Spinal cord (tissue), 10 donors: Measurements from ENCODE around the gene PDE3B. TPM values are rescaled to one million over a fixed set of nuclear protein-coding genes. Genes with fewer than 3 reads are reported as not detected.
"Not testable (repeated sequence)": the region's sequence is repeated elsewhere in the genome, so short reads cannot be mapped to it uniquely, and the experiment has no call there.

Source experiments
- DNase-seq, 6 donors: peaks; one replicate each; pipeline versions ENCODE4 v3.0.0 to v3.0.0-alpha.2; 2013 to 2015; ENCODE audit warnings: low spot score in 6 of 6, low read depth in 4 of 6
- H3K27ac ChIP-seq: one replicate; pipeline ENCODE4 v1.5.1; 2013; ENCODE audit warnings: low read depth, low read length, control low read depth
- H3K27me3 ChIP-seq: one replicate; pipeline ENCODE4 v1.6.1; 2013; ENCODE audit warnings: low read length; ENCODE audit not compliant: control insufficient read depth, insufficient read depth
- H3K36me3 ChIP-seq: one replicate; pipeline ENCODE4 v1.6.1; 2013; ENCODE audit warnings: low read length; ENCODE audit not compliant: control insufficient read depth, insufficient read depth
- H3K4me1 ChIP-seq: one replicate; pipeline ENCODE4 v1.6.1; 2013; ENCODE audit warnings: low read length; ENCODE audit not compliant: control insufficient read depth, insufficient read depth
- H3K4me3 ChIP-seq: one replicate; pipeline ENCODE4 v1.5.1; 2013; ENCODE audit warnings: low read depth, low read length, control low read depth
- H3K9me3 ChIP-seq: one replicate; pipeline ENCODE4 v1.6.1; 2013; ENCODE audit warnings: low read length; ENCODE audit not compliant: control insufficient read depth, insufficient read depth
- WGBS: methylation state at CpG from one replicate; pipeline ENCODE4 v1.1.5; 2013; ENCODE audit warnings: missing lambda C conversion rate; ENCODE audit not compliant: insufficient coverage; 5-methylcytosine and 5-hydroxymethylcytosine counted together
- polyA plus RNA-seq, 2 donors: library from polyadenylated mRNA; unstranded; fragments of 120-200 nt; gene quantifications; one replicate each; pipeline ENCODE4 v1.2.1, GENCODE V29; 2013; ENCODE audit not compliant: insufficient read length in 2 of 2
- total RNA-seq, 2 donors: library from RNA; depleted of rRNA in 1 of 2; stranded (reverse); fragments of 120-200 nt in 1 of 2; fragments of >200 nt in 1 of 2; gene quantifications; one replicate each; pipeline versions ENCODE4 v1.2.3 to v1.2.4, GENCODE V29; 2013 to 2014
- donor health status: healthy.

The PDE3B gene
- total and polyA plus RNA-seq, 4 donors: 9.8 to 37.7 (median 14.7) TPM

DNA sequence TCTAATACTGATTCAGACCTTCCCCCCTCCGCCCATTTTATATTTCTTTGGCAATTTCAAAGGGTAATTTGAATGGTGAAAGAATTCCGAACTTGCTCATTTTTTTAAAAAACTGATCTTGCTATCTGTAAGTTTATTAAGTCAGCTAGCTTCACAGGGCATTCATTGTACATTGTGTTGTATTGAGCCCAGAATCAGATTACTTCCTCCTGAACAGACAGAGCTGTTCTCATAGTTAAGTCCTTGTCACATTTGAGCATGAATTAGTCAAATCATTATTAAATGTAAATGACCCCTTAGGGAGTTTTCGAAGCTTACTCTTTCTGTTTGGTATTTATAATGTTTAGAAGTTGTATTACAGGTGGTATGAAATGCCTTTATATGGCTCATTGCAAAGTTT lies 214.0 kb downstream of the PDE3B start:
- no peaks in the 10 kb centered on the region for H3K9me3 ChIP-seq
- H3K36me3 ChIP-seq: no peaks in the 10 kb centered on the region
- no peaks in the 10 kb centered on the region for H3K4me1 ChIP-seq
- H3K4me3 ChIP-seq: no peak overlapping the region
- no peaks in the 10 kb centered on the region for H3K27me3 ChIP-seq
- no peak overlapping the region for H3K27ac ChIP-seq
- DNase-seq: no peak
- no CpG with 5 or more reads among the region's 3 CpGs for WGBS

DNA sequence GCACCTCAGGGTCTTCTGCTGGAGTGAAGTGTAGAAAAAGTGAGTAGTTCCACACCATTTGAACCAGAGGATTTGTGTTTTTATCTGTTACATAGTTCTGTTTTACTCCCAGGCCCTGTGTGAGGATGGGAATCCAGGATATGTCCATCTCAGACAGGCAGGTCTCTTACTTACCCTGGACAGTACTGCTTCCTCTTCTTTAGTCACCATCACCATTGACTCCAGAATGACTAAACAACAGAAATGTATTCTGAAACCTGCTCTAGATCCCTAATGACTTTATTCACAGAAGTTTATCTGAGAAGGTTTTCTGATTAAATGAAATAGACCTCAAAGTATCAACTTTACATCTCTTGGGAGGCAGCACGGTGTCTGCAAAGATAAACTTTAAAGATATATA lies 214.8 kb downstream of the PDE3B start:
- Histone ChIP-seq H3K36me3 (no peaks in the 10 kb centered on the region), H3K27ac (no peak overlapping the region), H3K4me1 (no peaks in the 10 kb centered on the region), H3K9me3 (no peaks in the 10 kb centered on the region), H3K27me3 (no peaks in the 10 kb centered on the region), H3K4me3 (no peak overlapping the region)
- WGBS: no CpG with 5 or more reads among the region's 1 CpG
- no peak for DNase-seq

DNA sequence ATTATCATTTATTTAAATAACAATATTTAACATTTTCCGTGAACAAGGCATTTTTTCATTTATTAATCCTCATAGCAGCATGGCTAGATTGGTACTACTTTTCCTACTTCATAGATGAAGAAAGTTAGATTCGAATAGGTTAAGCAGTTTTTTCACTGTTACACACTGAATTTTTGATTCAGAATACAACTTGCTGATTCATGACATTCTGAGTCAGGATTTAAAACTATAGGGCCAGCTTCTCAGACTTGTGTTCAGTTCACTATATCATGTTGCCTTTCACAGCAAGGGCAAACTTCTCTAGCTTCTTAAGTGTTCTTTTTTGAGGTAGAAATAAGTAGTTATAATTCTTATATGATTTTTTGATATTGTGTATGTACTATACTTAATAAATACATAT lies 216.9 kb downstream of the PDE3B start:
- Histone ChIP-seq H3K27ac (no peak overlapping the region), H3K4me1 (no peaks in the 10 kb centered on the region), H3K9me3 (no peaks in the 10 kb centered on the region), H3K4me3 (no peak overlapping the region), H3K27me3 (no peaks in the 10 kb centered on the region), H3K36me3 (no peaks in the 10 kb centered on the region)
- DNase-seq: no peak
- WGBS: no CpG with 5 or more reads among the region's 2 CpGs

DNA sequence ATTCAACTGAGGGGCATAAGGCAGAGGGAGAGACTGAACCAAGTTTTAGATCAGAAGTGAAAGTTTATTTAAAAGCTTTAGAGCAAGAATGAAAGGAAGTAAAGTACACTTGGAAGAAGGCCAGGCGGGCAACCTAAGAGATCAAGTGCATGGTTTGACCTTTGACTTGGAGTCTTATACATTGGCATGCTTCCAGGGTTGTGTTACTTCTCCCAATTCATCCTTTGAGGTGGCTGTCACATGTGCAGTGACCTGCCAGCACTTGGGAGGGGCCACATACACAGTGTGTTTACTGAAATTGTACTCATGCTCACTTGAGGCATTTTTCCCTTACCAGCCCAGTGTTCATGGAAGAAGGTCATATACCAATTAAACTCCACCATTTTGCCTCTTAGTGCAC lies 218.1 kb downstream of the PDE3B start:
- Histone ChIP-seq H3K4me3 (no peak overlapping the region), H3K36me3 (no peaks in the 10 kb centered on the region), H3K4me1 (no peaks in the 10 kb centered on the region), H3K27me3 (no peaks in the 10 kb centered on the region), H3K9me3 (no peaks in the 10 kb centered on the region), H3K27ac (no peak overlapping the region)
- no peak for DNase-seq
- 71% methylated on average over 1 of the region's 1 CpG for WGBS

- not testable (repeated sequence) for H3K27me3 ChIP-seq, H3K4me3 ChIP-seq, H3K9me3 ChIP-seq, DNase-seq, H3K36me3 ChIP-seq, H3K4me1 ChIP-seq, H3K27ac ChIP-seq
- no CpG with 5 or more reads among the region's 4 CpGs for WGBS
Observed at GRCh38 chr11:14863775-14864174, 220.2 kb downstream of the PDE3B start.

DNA sequence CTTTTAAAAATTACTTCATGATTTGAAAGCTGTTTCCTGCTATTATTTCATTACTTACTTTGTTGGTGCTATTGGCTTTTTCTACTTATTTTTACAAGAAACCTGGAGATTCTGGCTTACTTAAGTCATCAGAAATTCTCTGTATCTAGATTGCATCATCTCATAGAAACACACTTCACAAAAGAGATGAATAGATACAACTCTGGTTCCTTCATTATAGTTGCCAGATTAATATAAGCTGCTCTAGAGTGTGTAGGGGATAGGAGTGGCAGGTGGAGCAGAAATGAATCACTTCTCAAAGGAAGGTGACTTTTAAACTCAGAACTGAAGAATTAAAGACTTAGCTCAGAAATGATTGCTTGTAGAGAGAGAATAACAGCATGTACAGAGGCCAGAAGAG lies 228.4 kb downstream of the PDE3B start:
- no peaks in the 10 kb centered on the region for H3K4me1 ChIP-seq
- no peaks in the 10 kb centered on the region for H3K27me3 ChIP-seq
- no peak overlapping the region for H3K4me3 ChIP-seq
- peaks cover 3% of the 10 kb centered on the region for H3K36me3 ChIP-seq
- no peak overlapping the region for H3K27ac ChIP-seq
- no peaks in the 10 kb centered on the region for H3K9me3 ChIP-seq
- no peak for DNase-seq

- DNase-seq: no peak
- no CpG with 5 or more reads among the region's 4 CpGs for WGBS
Observed at GRCh38 chr11:14873632-14874031, 230.0 kb downstream of the PDE3B start.

GRCh38 chr11:14875163-14875562 lies 231.6 kb downstream of the PDE3B start:
- H3K27ac ChIP-seq: no peak overlapping the region
- no peaks in the 10 kb centered on the region for H3K36me3 ChIP-seq
- no peaks in the 10 kb centered on the region for H3K27me3 ChIP-seq
- no peaks in the 10 kb centered on the region for H3K9me3 ChIP-seq
- no peak for DNase-seq
- H3K4me1 ChIP-seq: no peaks in the 10 kb centered on the region
- no CpG with 5 or more reads among the region's 5 CpGs for WGBS
- no peak overlapping the region for H3K4me3 ChIP-seq

More at GRCh38 chr11:14873632-14874031, 230.0 kb downstream of the PDE3B start:
- Histone ChIP-seq H3K27me3 (no peaks in the 10 kb centered on the region), H3K36me3 (peaks cover 2% of the 10 kb centered on the region), H3K4me1 (no peaks in the 10 kb centered on the region), H3K27ac (no peak overlapping the region), H3K9me3 (no peaks in the 10 kb centered on the region), H3K4me3 (no peak overlapping the region)

DNA sequence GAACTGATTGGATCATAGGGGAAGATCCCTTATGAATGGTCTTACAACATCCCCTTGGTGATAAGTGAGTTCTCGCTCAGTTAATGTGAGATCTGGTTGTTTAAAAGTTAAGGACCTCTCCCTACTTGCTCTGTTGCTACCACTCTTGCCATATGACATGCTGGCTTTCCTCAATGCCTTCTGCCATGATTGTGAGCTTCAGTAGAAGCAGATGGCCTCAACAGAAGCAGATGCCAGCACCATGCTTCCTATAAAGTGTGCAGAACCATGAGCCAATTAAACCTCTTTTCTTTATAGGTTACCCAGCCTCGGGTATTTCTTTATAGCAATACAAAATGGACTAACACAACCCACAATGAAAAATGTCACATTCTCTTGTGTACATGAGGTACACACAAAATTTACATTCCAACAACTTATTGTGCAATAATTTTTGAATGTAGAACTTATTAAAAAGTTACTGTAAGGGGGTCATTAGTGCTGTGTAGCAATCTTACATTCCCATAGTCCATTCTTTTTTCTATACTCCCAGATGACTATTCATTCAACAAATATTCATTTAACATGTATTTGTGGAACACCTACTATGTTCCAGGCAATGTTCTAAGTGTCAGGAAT lies 238.1 kb downstream of the PDE3B start:
- Histone ChIP-seq H3K27me3 (no peaks in the 10 kb centered on the region), H3K4me3 (no peak overlapping the region), H3K36me3 (no peaks in the 10 kb centered on the region), H3K4me1 (no peaks in the 10 kb centered on the region), H3K27ac (no peak overlapping the region), H3K9me3 (no peaks in the 10 kb centered on the region)
- DNase-seq: peak in 1 of 6 donors; percentile 57
- WGBS: no CpG with 5 or more reads among the region's 2 CpGs

DNA sequence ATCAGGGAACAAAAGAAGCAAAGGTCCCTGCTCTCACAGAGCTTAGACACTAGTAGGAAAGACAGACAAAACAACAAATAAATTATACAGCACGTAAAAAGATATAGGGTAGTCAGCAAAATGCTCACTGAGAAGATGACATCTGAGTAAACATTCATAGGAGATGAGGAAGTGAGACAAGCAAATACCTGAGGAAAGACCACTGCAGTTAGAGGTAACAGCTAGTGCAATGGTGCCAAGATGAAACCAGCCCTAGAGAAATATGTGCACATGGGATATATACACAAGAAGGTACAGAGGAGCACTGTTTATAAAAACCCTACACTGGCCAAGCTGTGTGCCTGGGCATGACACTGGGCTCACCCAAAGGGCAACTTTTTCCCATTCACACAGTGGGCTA lies 238.6 kb downstream of the PDE3B start:
- H3K27ac ChIP-seq: no peak overlapping the region
- WGBS: no CpG with 5 or more reads among the region's 1 CpG
- H3K27me3 ChIP-seq: no peaks in the 10 kb centered on the region
- H3K4me3 ChIP-seq: no peak overlapping the region
- no peaks in the 10 kb centered on the region for H3K4me1 ChIP-seq
- no peak for DNase-seq
- H3K9me3 ChIP-seq: no peaks in the 10 kb centered on the region
- no peaks in the 10 kb centered on the region for H3K36me3 ChIP-seq
